Cardiac fibroblast (primary cell): ENCODE data around the gene ABCB9.

Experiments
- DNase-seq, 2 donors: peaks; one replicate each; pipeline versions ENCODE4 v3.0.0 to v3.0.0-alpha.2; 2010; ENCODE audit warnings: low read depth in 2 of 2
- H3K4me3 ChIP-seq, 2 donors: replicated peaks in 1 of 2; 1 replicate in 1 of 2; 2 replicates in 1 of 2; pipeline ENCODE4 v1.5.1; 2011; ENCODE audit warnings: low read depth in 2 of 2, low read length in 2 of 2, mild to moderate bottlenecking in 2 of 2, moderate library complexity in 1 of 2
- CTCF ChIP-seq: IDR thresholded peaks from one replicate; pipeline ENCODE4 v1.5.1; 2011; ENCODE audit warnings: low read depth, mild to moderate bottlenecking, low read length, inconsistent platforms

The ABCB9 gene

GRCh38 chr12:122951979-122952892 lies 14.0 kb downstream of the ABCB9 start:
- peak; percentile 90 for TF ChIP-seq CTCF
- H3K4me3 ChIP-seq: no peak overlapping the region
- peak; percentile 77 to 80 for DNase-seq

- DNase-seq: peak in 1 of 2 donors; percentile 46
- no peak for TF ChIP-seq CTCF
- H3K4me3 ChIP-seq: no peak overlapping the region
Observed at GRCh38 chr12:122951406-122951805, 14.9 kb downstream of the ABCB9 start.

- H3K4me3 ChIP-seq: no peak overlapping the region
- no peak for DNase-seq
- TF ChIP-seq CTCF: no peak
Observed at GRCh38 chr12:122949816-122950675, 16.2 kb downstream of the ABCB9 start.

DNA sequence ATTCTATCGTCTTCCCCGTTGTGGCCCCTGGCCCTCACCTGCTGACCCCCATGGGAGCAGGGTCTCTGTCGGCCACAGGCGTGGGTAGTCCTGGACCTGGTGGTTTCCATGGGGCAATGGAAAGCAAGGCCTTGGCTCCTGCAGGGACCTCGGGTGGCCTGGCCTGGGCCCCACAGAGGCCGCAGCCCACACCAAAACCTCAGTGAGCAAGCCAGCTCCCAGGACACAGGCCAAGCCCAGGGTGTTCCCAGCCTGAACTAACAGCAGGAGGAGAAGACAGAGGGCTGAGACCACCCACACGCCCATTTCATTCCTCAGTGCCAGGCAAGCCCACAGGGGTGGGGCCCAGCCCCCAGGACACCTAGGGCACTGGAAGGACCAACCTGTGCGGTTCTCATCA lies 16.9 kb downstream of the ABCB9 start:
- H3K4me3 ChIP-seq: no peak overlapping the region
- TF ChIP-seq CTCF: no peak
- no peak for DNase-seq

GRCh38 chr12:122948605-122949004 lies 17.7 kb downstream of the ABCB9 start:
- no peak for TF ChIP-seq CTCF
- DNase-seq: no peak
- no peak overlapping the region for H3K4me3 ChIP-seq

DNA sequence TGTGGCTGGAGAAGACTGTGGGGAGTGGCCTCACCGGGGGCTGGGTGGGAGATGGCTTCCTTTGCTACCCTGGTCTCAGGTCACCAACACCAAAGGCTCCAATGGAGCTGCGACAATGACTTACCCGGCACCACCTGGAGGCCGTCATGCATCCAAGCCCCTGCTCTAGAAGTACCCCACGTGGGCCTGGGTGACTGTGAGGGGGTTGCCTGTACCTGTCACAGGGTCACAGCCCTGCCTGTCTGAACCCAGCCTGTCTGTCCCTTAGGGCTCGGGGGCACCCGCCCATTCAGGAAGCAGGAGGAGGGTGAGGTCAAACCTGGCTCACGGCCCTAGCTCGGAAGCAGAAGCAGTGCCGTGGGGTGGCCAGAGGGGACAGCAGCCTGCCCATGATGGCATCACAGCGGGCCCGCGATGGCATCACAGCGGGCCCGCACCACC lies 18.9 kb downstream of the ABCB9 start:
- DNase-seq: peak in 1 of 2 donors; percentile 7
- TF ChIP-seq CTCF: no peak
- no peak overlapping the region for H3K4me3 ChIP-seq
